HepG2 (cell line): ENCODE data around the gene SUCLG2. TPM values are rescaled to one million over a fixed set of nuclear protein-coding genes. Genes with fewer than 3 reads are reported as not detected.

Experiments
- ATAC-seq: fragments of 200-7000 bp; cut with Tn5 transposase; 3 replicates; pipeline ENCODE4 v1.9.1; 2020; ENCODE audit warnings: mild to moderate bottlenecking, moderate library complexity
- BruUV-seq: library from RNA; stranded (reverse); fragments of 400-500 nt; replicated peaks from 2 replicates; lab custom pipeline; 2021; lab: Mats Ljungman, UMichigan
- CTCF ChIA-PET: fragments of 300-600 bp; formaldehyde crosslinking; extraction: SDS; loops from one replicate; lab custom pipeline; 2021; ENCODE audit warnings: low total read pairs, inconsistent platforms, low intra/inter-chr PET ratio; lab: Yijun Ruan, JAX
- POLR2A ChIA-PET: fragments of 350-600 bp; sonication (Branson Sonifier 250); formaldehyde crosslinking; loops from one replicate; lab custom pipeline; 2020; ENCODE audit warnings: antibody characterized with exemption, inconsistent platforms; lab: Yijun Ruan, JAX
- DNase-seq: peaks from one replicate; pipeline ENCODE4 v3.0.0-alpha.2; 2015; ENCODE audit warnings: low spot score
- FAIRE-seq: peaks from 3 replicates; lab custom pipeline; 2011; peaks lifted over from hg19 to GRCh38; lab: Jason Lieb, UNC
- H2AFZ ChIP-seq: one replicate; pipeline ENCODE4 v1.6.1; 2011; ENCODE audit warnings: low read length, inconsistent platforms
- H3K27ac ChIP-seq: fragments of 300-600 bp; 3 replicates; pipeline ENCODE4 v1.8.0; 2011; ENCODE audit warnings: mixed run types, mild to moderate bottlenecking, mixed read lengths, low read length, inconsistent platforms; ENCODE audit not compliant: insufficient read depth; ENCODE audit errors: extremely low read length
- H3K27me3 ChIP-seq, 2 experiments: fragments of 200-600 bp in 1 of 2; 2 replicates in 1 of 2; 3 replicates in 1 of 2; pipeline versions ENCODE4 v1.6.0 to v1.8.0; 2011; ENCODE audit warnings: low read length in 2 of 2, mild to moderate bottlenecking in 2 of 2, moderate library complexity in 2 of 2, inconsistent platforms in 1 of 2; ENCODE audit not compliant: insufficient read depth in 2 of 2, control insufficient read depth in 1 of 2
- H3K36me3 ChIP-seq, 2 experiments: fragments of 200-600 bp in 1 of 2; replicated peaks in 1 of 2; 2 replicates in 1 of 2; 3 replicates in 1 of 2; pipeline versions ENCODE4 v1.5.1 to v1.8.0; 2011; ENCODE audit warnings: low read length in 2 of 2, inconsistent platforms in 1 of 2; ENCODE audit not compliant: insufficient read depth in 2 of 2, control insufficient read depth in 1 of 2
- H3K4me1 ChIP-seq: 2 replicates; pipeline ENCODE4 v1.5.1; 2012; ENCODE audit warnings: low read length, inconsistent platforms; ENCODE audit not compliant: insufficient read depth
- H3K4me2 ChIP-seq: 2 replicates; pipeline ENCODE4 v1.6.0; 2011; ENCODE audit warnings: low read depth, low read length, inconsistent platforms
- H3K4me3 ChIP-seq, 3 experiments: fragments of 200-600 bp in 1 of 3; sonication (generic), shearing (Covaris generic) in 1 of 3; replicated peaks in 1 of 3; 2 replicates each; pipeline ENCODE4 v1.5.1; 2011 to 2016; ENCODE audit warnings: low read length in 3 of 3, inconsistent platforms in 2 of 3, low read depth in 2 of 3, mild to moderate bottlenecking in 2 of 3, control low read depth in 1 of 3, mixed read lengths in 1 of 3; ENCODE audit not compliant: insufficient read depth in 1 of 3
- H3K79me2 ChIP-seq: one replicate; pipeline ENCODE4 v1.6.1; 2011; ENCODE audit warnings: low read length, inconsistent platforms; ENCODE audit not compliant: insufficient read depth
- H3K9ac ChIP-seq: 2 replicates; pipeline ENCODE4 v1.6.0; 2011; ENCODE audit warnings: mild to moderate bottlenecking, low read depth, low read length, inconsistent platforms; ENCODE audit not compliant: insufficient read depth
- H3K9me3 ChIP-seq: 2 replicates; pipeline ENCODE4 v1.5.1; 2012; ENCODE audit warnings: mild to moderate bottlenecking, low read length
- H4K20me1 ChIP-seq: 2 replicates; pipeline ENCODE4 v1.6.0; 2011; ENCODE audit warnings: inconsistent platforms, mild to moderate bottlenecking, low read length, moderate library complexity; ENCODE audit not compliant: insufficient read depth
- CC2D1A ChIP-seq: sonication (generic); formaldehyde crosslinking; IDR thresholded peaks from 2 replicates; pipeline ENCODE4 v1.8.1; 2023; ENCODE audit warnings: mild to moderate bottlenecking, missing genetic modification reagents
- FOXP1 ChIP-seq, 2 experiments: fragments of 450-650 bp in 1 of 2; IDR thresholded peaks; 2 replicates each; pipeline ENCODE4 v1.6.1; 2017 to 2018; ENCODE audit warnings: antibody characterized with exemption in 1 of 2
- NFYB ChIP-seq: sonication (generic); formaldehyde crosslinking; IDR thresholded peaks from 2 replicates; pipeline ENCODE4 v1.4.0; 2020; ENCODE audit warnings: missing genetic modification reagents
- NR2F1 ChIP-seq, 2 experiments: fragments of 450-650 bp in 1 of 2; formaldehyde crosslinking in 1 of 2; IDR thresholded peaks; 2 replicates each; pipeline versions ENCODE4 v1.5.0 to v1.6.1; 2016 to 2020; ENCODE audit warnings: mild to moderate bottlenecking in 1 of 2, missing compliant biosample characterization in 1 of 2, missing genetic modification reagents in 1 of 2, moderate library complexity in 1 of 2
- SOX5 ChIP-seq: IDR thresholded peaks from 2 replicates; pipeline ENCODE4 v1.6.1; 2016; ENCODE audit warnings: borderline replicate concordance
- SP2 ChIP-seq: sonication (generic); formaldehyde crosslinking; IDR thresholded peaks from 2 replicates; pipeline ENCODE4 v1.5.1; 2020; ENCODE audit warnings: mild to moderate bottlenecking, missing genetic modification reagents
- ZBTB38 ChIP-seq: sonication (generic); formaldehyde crosslinking; IDR thresholded peaks from 2 replicates; pipeline ENCODE4 v1.5.1; 2020; ENCODE audit warnings: mild to moderate bottlenecking, missing genetic modification reagents
- ZNF253 ChIP-seq: sonication (generic); formaldehyde crosslinking; IDR thresholded peaks from 2 replicates; pipeline ENCODE4 v1.8.0; 2022; ENCODE audit warnings: mild to moderate bottlenecking, missing genetic modification reagents, borderline replicate concordance
- ZNF496 ChIP-seq: sonication (generic); formaldehyde crosslinking; IDR thresholded peaks from 2 replicates; pipeline ENCODE4 v1.8.1; 2023; ENCODE audit warnings: mild to moderate bottlenecking, moderate library complexity, missing genetic modification reagents; ENCODE audit not compliant: insufficient replicate concordance
- ZNF589 ChIP-seq: sonication (generic); formaldehyde crosslinking; conservative IDR thresholded peaks from 2 replicates; pipeline ENCODE4 v1.8.0; 2022; ENCODE audit warnings: mild to moderate bottlenecking, moderate library complexity, missing genetic modification reagents
- ZNF766 ChIP-seq: sonication (generic); formaldehyde crosslinking; IDR thresholded peaks from 2 replicates; pipeline ENCODE4 v1.5.0; 2020; ENCODE audit warnings: missing genetic modification reagents, borderline replicate concordance
- in situ Hi-C: cut with HindIII; loops from 2 replicates; pipeline ENCODE4 v1.10.0; 2017; ENCODE audit warnings: low pct_unique_long_range_greater_than_20kb; ENCODE audit not compliant: extremely low pct_ligation_motif_present
- intact Hi-C: fragments of 100-400 bp; cut with micrococcal nuclease; formaldehyde crosslinking; loops from one replicate; pipeline ENCODE4 v1.10.0; 2022; ENCODE audit not compliant: unreplicated experiment
- polyA plus RNA-seq, 8 experiments: library from polyadenylated mRNA; depleted of rRNA in 3 of 8; stranded (reverse) in 7 of 8; unstranded in 1 of 8; fragments of >200 nt; fragmentation: Illumina TruSeq in 4 of 8; extraction: Trizol in 4 of 8; gene quantifications; 2 replicates each; pipeline versions ENCODE4 v1.2.1 to v1.2.3, GENCODE V29; 2011 to 2016; ENCODE audit warnings: low read depth in 4 of 8, missing spikeins in 1 of 8, mixed read lengths in 1 of 8; ENCODE audit not compliant: insufficient read depth in 1 of 8
- total RNA-seq, 5 experiments: library from RNA; depleted of rRNA; stranded (reverse); fragments of >200 nt; fragmentation: Illumina TruSeq; extraction: Trizol; gene quantifications; 2 replicates each; pipeline ENCODE4 v1.2.3, GENCODE V29; 2016; ENCODE audit warnings: low read depth in 1 of 5
- TF ChIP-seq, protein P1 (sequence below): sonication (generic); formaldehyde crosslinking; IDR thresholded peaks from 2 replicates; pipeline ENCODE4 v1.8.0; 2022; ENCODE audit warnings: low read depth, missing genetic modification reagents
- TF ChIP-seq, protein P2 (sequence below): sonication (generic); formaldehyde crosslinking; IDR thresholded peaks from 2 replicates; pipeline ENCODE4 v1.4.0; 2020; ENCODE audit warnings: low read depth, mild to moderate bottlenecking, missing genetic modification reagents
- TF ChIP-seq, protein P3 (sequence below): sonication (generic); formaldehyde crosslinking; IDR thresholded peaks from 2 replicates; pipeline ENCODE4 v1.5.0; 2020; ENCODE audit warnings: missing genetic modification reagents
- TF ChIP-seq, protein P4 (sequence below): sonication (generic); formaldehyde crosslinking; IDR thresholded peaks from 2 replicates; pipeline ENCODE4 v1.4.0; 2020; ENCODE audit warnings: missing genetic modification reagents, borderline replicate concordance

SUCLG2 gene
- total and polyA plus RNA-seq, 2 of the 13 experiments (the other 11 are each of a cell fraction or from before 2014, with no cell fraction given): 21.4 to 64.9 TPM

DNA sequence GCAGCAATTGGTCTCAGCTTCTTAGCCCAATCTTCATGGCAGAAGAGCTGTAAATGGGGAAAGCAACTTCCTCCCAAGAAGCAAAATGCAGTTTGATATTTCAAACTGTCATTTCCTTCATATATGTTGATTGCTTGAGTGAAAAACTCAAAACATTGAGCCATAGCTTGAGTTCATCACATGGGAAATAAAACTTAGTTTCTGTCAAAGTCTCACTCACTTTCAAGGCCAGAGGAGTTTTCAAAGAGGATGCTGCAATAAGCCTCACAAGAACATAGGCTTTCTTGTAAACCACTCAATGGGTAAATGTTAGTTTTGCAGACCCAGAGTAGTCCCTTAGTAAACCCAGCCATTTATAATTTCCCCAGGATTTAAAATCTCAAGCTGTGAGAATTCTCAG lies 29.1 kb upstream of the SUCLG2 start (continued):
- TF ChIP-seq ZNF253: no peak

DNA sequence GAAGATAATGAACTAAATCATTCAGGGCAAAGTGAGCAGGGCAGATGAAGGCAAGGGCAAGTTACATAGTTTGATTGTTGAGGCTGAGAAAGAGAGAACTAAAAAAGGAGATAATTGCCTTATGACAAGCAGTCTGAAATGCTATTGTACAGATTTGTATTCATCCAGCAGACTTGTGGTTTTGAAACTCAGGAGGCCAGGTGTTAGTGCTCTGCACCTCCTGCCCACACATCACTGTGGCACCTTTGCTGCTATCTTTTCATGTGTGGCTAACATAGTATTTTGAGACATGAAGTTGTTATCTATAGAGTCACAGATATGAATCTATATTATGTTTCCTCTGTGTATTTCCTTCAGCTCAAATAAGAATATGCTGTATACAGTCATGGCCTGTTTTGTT lies 24.3 kb upstream of the SUCLG2 start:
- H3K4me2 ChIP-seq: no peak overlapping the region
- H3K4me3 ChIP-seq: no peak overlapping the region
- TF ChIP-seq, protein P1, sequence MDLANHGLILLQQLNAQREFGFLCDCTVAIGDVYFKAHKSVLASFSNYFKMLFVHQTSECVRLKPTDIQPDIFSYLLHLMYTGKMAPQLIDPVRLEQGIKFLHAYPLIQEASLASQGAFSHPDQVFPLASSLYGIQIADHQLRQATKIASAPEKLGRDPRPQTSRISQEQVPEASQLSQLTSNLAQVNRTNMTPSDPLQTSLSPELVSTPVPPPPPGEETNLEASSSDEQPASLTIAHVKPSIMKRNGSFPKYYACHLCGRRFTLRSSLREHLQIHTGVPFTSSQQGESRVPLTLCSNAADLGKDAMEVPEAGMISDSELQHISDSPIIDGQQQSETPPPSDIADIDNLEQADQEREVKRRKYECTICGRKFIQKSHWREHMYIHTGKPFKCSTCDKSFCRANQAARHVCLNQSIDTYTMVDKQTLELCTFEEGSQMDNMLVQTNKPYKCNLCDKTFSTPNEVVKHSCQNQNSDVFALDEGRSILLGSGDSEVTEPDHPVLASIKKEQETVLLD: no peak
- no peak for TF ChIP-seq NR2F1 (CRISPR knock-in tag; IDR thresholded peaks at IDR 0.05)
- no peak for TF ChIP-seq FOXP1 (IDR thresholded peaks at IDR 0.05)
- TF ChIP-seq FOXP1 (CRISPR knock-in tag; IDR thresholded peaks at IDR 0.05): no peak
- TF ChIP-seq, protein P2, sequence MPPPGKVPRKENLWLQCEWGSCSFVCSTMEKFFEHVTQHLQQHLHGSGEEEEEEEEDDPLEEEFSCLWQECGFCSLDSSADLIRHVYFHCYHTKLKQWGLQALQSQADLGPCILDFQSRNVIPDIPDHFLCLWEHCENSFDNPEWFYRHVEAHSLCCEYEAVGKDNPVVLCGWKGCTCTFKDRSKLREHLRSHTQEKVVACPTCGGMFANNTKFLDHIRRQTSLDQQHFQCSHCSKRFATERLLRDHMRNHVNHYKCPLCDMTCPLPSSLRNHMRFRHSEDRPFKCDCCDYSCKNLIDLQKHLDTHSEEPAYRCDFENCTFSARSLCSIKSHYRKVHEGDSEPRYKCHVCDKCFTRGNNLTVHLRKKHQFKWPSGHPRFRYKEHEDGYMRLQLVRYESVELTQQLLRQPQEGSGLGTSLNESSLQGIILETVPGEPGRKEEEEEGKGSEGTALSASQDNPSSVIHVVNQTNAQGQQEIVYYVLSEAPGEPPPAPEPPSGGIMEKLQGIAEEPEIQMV (CRISPR knock-in tag): no peak
- TF ChIP-seq CC2D1A (CRISPR knock-in tag): no peak
- no peak for TF ChIP-seq ZNF766 (CRISPR knock-in tag)
- TF ChIP-seq ZBTB38 (CRISPR knock-in tag): no peak
- TF ChIP-seq NFYB (CRISPR knock-in tag): no peak
- TF ChIP-seq, protein P3, sequence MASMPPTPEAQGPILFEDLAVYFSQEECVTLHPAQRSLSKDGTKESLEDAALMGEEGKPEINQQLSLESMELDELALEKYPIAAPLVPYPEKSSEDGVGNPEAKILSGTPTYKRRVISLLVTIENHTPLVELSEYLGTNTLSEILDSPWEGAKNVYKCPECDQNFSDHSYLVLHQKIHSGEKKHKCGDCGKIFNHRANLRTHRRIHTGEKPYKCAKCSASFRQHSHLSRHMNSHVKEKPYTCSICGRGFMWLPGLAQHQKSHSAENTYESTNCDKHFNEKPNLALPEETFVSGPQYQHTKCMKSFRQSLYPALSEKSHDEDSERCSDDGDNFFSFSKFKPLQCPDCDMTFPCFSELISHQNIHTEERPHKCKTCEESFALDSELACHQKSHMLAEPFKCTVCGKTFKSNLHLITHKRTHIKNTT: no peak
- no peak for TF ChIP-seq ZNF496 (CRISPR knock-in tag)
- TF ChIP-seq ZNF589 (CRISPR knock-in tag): no peak
- TF ChIP-seq, protein P4, sequence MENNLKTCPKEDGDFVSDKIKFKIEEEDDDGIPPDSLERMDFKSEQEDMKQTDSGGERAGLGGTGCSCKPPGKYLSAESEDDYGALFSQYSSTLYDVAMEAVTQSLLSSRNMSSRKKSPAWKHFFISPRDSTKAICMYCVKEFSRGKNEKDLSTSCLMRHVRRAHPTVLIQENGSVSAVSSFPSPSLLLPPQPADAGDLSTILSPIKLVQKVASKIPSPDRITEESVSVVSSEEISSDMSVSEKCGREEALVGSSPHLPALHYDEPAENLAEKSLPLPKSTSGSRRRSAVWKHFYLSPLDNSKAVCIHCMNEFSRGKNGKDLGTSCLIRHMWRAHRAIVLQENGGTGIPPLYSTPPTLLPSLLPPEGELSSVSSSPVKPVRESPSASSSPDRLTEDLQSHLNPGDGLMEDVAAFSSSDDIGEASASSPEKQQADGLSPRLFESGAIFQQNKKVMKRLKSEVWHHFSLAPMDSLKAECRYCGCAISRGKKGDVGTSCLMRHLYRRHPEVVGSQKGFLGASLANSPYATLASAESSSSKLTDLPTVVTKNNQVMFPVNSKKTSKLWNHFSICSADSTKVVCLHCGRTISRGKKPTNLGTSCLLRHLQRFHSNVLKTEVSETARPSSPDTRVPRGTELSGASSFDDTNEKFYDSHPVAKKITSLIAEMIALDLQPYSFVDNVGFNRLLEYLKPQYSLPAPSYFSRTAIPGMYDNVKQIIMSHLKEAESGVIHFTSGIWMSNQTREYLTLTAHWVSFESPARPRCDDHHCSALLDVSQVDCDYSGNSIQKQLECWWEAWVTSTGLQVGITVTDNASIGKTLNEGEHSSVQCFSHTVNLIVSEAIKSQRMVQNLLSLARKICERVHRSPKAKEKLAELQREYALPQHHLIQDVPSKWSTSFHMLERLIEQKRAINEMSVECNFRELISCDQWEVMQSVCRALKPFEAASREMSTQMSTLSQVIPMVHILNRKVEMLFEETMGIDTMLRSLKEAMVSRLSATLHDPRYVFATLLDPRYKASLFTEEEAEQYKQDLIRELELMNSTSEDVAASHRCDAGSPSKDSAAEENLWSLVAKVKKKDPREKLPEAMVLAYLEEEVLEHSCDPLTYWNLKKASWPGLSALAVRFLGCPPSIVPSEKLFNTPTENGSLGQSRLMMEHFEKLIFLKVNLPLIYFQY: no peak
- TF ChIP-seq SP2 (CRISPR knock-in tag): no peak
- TF ChIP-seq SOX5 (CRISPR knock-in tag): no peak
- TF ChIP-seq, all 625 proteins: peak for 0
- H3K36me3 ChIP-seq: no peaks in the 10 kb centered on the region
- BruUV-seq: no TSS peak
- H3K9ac ChIP-seq: no peak overlapping the region
- no peaks in the 10 kb centered on the region for H3K27me3 ChIP-seq
- H3K27ac ChIP-seq: no peak overlapping the region
- no peaks in the 10 kb centered on the region for H3K79me2 ChIP-seq
- no peak for FAIRE-seq
- H3K4me1 ChIP-seq: no peaks in the 10 kb centered on the region
- intact Hi-C loops (no loop called here), in situ Hi-C loops (no loop called here)
- no peak overlapping the region for H2AFZ ChIP-seq
- ATAC-seq: no peak
- no peak for DNase-seq
- ChIA-PET POLR2A (no interaction called here), CTCF (no interaction called here)
- H3K9me3 ChIP-seq: no peaks in the 10 kb centered on the region
- H4K20me1 ChIP-seq: no peaks in the 10 kb centered on the region
